ENCODE data around the gene SCYL1. TPM values are rescaled to one million over a fixed set of nuclear protein-coding genes. Genes with fewer than 3 reads are reported as not detected.

Gene SCYL1
- 34.5 and 38.6 TPM in 2 replicates for total RNA-seq (2014; rRNA removed; shearing (Covaris generic))

- DNase-seq (ENCODE audit: low spot score), result no peak
Measured at GRCh38 chr11:65524741-65525545, at the start of gene SCYL1. SCYL1 (plus strand) TSS chr11:65525083; CDS start chr11:65525154, 71 bp downstream.

DNA sequence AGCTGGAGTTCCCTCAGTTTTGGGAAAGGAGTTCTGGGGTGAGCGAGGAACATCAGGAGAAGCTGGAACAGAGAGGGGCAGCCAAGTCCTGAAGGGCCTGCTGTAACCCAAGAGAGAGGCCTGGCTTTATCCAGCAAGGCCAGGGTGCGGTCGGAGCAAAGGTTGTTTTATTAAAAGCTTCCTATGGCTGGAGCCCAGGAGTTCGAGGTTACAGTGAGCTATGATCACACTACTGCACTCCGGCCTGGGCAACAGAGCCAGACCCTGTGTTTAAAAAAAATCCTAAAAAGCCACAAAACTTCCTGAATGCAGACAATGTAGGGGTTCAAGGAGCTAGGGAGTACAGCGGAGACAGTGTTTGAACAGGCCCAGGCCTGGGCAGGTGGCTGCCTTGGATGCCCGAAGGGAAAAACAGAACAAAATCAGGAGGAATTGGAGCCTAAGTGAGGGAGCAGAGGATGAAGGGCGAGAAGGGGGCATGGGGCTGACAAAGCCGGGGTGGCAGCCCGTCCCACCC is 48.2 kb upstream of the SCYL1 start:
- DNase-seq (ENCODE audit: low spot score), result no peak

GRCh38 chr11:65477149-65477965 is 47.5 kb upstream of the SCYL1 start:
- DNase-seq (ENCODE audit: low spot score), result peak; percentile 91

- DNase-seq (ENCODE audit: low spot score), result no peak
Measured at GRCh38 chr11:65478388-65479183, 46.3 kb upstream of the SCYL1 start.

DNA sequence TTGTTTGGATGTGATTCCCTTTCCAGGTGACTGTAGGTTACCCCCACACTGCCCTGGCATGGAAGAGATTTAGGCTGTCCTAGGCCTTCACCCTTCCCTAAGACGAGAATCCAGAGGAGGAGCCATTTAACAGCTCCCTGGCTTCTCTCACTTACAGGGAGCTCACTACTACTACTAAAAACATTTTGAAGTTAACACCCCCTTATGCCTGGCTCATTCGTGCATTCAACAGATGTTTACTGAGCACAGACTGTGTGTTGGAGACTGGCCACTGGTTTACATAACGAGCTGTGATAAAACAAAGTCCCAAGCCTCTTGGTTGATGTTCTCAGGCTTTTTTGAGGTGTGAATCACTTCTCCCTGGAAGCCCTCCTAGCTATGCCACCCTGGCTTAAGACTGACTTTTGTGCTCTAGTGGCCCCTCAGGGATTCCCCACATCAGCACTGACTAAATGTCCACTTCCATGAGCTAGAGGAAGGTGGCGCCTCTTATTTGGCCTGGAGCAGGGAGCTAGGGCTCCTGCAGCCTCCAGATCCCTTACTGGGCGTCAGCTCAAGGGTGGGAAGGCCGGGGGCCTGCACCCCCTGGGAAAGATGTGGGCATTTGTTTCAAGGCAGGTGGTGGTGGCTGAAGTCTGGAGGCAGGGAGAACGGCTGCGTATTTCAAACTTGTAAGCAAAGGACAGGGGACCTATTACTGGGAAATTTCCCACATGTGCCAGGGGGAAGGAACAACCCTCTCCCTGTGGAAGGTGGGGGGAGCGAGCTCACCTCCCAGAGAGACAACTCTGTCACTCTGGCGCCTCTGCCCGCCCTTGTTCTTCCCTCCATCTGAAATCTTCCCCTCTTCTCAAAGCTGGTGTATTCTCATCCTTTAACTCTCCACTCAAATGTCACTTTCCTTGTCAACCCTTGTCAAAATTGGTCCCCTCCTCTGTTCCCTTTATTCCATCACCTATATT is 45.4 kb upstream of the SCYL1 start:
- peak; percentile 59 for DNase-seq (ENCODE audit: low spot score)

DNA sequence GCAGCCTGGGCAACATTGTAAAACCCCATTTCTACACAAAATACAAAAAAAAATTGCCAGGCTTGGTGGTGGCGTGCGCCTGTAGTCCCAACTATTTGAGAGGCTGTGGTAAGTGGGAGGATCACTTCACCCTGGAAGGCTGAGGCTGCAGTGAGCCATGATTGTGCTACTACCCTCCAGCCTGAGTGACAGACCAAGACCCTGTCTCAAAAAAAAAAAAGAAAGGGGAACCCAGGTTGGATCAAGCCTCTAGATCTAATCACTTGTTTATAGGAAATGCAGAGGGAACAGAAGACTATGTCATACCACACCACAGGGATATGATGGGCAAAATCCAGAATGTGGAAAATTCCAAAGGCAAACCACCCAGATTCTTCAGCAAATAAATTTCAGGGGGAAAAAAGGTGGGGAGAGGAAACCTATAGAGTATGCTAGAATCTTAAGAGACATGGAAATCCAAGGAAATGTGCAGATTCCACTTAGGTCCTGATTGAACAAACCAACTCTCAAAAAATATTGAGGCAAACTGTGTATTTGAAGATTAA is 42.5 kb upstream of the SCYL1 start:
- DNase-seq (ENCODE audit: low spot score), result no peak

DNA sequence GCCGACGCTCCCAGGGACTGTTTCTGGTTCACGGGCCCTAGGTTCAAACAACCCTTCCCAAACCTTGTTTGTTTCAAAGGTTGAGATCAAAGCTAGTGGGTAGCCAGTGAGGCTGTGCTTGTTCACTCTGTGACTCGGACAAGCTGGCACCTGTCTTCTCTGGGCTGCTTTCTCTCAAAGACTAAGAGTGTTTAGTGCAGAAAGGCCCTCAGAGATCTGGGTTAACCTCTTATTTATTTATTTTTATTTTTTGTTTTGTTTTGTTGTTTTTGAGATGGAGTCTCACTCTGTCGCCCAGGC is 39.0 kb upstream of the SCYL1 start:
- DNase-seq (ENCODE audit: low spot score), result no peak

DNA sequence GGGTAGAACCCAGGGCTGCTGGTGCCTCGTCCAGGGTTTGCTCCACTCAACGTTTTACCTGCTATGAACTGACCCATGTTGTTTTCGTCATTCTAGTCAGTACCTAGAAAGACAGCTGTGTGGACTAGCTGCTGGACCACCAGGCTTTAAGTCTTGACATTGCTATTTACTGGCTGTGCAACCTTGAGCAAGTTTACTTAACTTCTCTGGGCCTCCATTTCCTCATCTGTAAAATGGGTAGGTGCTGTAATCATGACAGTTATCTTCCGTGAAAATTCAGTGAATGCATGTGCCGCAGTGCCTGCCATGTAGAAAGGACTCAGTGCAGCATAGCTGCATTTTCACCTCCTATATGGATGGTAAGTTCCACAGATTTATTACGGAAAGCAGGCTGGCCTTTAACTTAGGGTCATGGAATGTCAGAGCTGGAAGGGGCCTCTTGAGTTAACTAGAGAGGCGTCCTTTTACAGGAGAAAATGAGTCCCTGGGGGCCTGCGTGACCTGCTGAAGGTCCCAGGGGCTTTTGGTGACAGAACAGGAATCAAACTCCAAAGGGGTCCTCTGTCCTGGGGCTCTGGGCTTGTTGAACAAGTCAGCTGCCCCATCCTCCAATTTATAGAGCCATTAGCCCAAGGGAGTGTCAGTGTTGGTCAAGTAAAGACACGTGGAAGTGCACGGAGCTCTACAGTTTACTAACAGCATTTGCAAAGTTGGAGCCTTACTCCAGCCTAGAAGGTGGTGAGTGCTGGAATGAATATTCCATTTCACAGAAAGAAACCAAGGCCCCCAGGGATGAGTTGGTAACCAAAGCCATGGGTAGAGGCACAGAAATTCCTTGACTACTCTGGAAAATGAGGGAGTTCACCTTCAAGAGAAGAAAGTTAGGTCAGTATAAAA is 38.1 kb upstream of the SCYL1 start:
- DNase-seq (ENCODE audit: low spot score), result no peak

GRCh38 chr11:65487467-65488272 is 37.2 kb upstream of the SCYL1 start:
- peak; percentile 100 for DNase-seq (ENCODE audit: low spot score)

DNA sequence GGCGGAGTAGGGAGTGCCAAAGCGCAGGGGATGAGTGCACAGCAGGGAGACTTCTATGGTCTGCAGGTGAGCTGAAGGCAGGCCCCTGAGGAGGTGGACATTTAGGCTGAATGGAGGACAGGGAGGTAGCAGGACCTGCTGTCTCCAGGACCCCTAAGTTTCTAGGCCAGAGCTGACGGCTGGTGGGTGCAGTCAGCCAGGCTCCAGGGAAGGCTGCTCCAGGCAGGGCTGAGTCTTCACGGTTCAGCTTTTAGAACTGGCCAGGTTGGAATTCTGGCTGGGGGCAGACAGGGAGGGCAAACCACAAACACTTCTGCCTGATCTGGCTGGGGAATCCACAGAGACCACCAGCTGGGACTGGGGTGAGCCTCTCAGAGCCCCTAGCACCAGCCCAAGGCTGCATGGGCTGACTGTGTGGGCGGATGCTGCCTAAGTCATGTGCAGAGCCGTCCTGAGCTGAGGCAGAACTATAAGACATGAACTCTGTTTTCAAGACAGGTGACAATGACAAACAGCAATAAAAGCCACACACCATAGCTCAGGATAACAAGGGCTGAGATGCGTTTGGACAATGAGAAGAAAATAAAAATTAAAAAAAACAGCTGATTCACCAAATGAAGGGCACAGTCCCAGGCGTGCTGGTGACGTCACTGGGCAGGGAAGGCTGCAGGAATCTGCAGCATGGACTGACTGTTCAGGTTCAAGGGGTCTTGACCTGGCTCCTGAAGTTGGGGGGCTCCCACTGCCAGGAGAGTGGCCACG is 36.4 kb upstream of the SCYL1 start:
- DNase-seq (ENCODE audit: low spot score), result peak; percentile 21

DNA sequence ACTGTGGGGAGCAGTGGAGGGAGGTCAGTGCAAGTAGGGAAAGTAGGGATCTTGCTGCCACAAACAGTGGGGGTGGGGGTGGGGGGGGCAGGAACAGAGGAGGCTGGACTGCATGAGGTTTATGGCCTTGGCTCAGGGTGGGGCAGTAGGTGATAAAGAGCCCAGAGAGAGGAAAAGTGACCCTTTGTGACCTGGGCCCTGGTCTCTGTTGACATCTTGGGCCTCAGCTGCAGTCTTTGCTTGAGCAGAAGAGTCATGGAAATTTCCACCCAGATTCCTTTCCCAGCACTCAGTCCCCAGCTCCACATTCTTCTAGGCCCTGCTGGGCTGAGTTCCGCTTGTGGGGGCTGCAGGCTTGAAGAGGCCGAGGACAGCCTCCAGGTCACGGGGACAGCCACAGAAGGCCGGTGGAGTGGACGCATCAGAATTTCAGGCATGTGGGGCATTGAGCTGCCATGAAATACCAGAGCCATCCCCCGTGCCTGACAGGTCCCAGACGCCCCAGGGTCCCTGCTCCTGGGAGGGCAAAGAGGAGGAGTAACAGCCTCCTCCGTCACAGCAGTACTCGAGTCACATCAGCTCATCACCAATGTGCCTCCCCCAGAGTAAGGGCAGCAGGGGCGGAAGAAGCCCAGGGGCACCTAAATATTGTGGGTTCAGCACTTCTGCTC is 35.7 kb upstream of the SCYL1 start:
- DNase-seq (ENCODE audit: low spot score), result peak; percentile 4

- DNase-seq (ENCODE audit: low spot score), result peak; percentile 3
Measured at GRCh38 chr11:65489706-65490320, 35.1 kb upstream of the SCYL1 start.

- DNase-seq (ENCODE audit: low spot score), result peak; percentile 8
Measured at GRCh38 chr11:65491163-65491465, 33.8 kb upstream of the SCYL1 start.

GRCh38 chr11:65491614-65492386 is 33.1 kb upstream of the SCYL1 start:
- DNase-seq (ENCODE audit: low spot score), result peak; percentile 94

DNA sequence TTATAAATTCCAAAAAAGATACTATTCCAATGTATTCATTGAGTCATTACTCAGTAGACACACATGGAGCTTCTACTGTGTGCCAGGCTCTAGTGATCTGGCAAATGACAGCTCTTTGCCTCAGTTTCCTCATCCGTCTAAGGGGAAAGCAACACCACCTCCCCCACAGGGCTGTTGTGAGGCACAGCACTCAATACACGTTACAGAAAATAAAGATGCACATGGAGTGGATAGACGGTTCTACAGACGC is 32.6 kb upstream of the SCYL1 start:
- no peak for DNase-seq (ENCODE audit: low spot score)

- DNase-seq (ENCODE audit: low spot score), result peak; percentile 78
Measured at GRCh38 chr11:65492637-65493366, 32.1 kb upstream of the SCYL1 start.
